HG03103 (cell line): ENCODE measurements around the gene CRYBG1.

Source experiments
- ATAC-seq: cut with Tn5 transposase; IDR thresholded peaks from one replicate; pipeline ENCODE4 v1.9.1; 2021; ENCODE audit warnings: low read depth; ENCODE audit not compliant: unreplicated experiment

CRYBG1 gene

GRCh38 chr6:106618324-106618723 is 257.8 kb downstream of the CRYBG1 start:
- no peak for ATAC-seq

DNA sequence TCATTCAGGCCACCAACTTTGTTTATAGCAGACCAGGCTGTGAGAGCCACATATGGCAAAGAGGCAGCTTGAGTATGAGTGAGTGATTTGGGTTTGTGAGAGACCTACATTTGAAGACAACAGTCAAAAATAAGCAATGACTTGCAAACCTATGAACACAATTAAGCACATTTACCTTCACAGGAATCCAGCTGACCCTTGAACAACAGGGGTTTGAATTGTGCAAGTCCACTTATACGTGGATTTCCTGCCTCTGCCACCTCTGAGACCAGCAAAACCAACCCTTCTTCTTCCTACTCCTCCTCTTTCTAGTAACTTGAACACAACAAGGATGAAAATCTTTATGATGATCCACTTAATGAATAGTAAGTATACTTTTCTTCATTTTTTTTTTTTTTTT is 258.7 kb downstream of the CRYBG1 start:
- ATAC-seq, result no peak

DNA sequence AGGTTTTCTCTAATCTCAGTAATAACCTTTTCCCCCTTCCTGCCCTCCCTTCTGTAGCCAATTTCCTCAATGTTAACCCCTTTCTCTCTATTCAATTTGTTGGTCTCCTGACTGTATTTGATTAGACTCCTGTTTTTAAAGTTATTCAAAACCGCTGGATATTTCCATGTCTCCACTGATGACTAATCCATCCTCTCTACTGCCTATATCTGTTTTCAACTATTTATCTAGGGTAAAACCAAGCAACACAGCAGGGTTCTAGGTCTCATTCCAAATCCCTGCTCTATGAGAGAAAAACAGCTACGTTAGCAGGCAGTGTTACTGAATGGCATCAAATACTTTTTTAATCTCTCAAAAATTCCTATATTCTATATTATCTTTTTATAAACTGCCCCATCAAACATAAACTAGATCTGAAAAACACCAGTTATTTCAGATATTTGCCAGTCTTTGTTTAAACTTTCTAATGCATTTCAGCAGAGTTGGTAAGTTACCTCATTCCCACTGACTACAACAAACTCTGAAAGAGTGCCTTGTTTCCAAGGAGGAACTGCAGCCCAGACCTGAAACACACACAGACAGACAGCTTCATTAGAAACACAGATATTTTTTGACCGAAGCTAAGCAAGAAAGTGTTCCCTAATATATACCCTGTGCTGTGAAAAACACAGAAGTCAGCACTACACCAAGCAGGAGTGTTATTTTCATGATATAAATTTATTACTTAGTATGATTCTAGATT is 260.6 kb downstream of the CRYBG1 start:
- no peak for ATAC-seq
